Muscle of leg (tissue), 11 donors: ENCODE measurements around the gene KLHL34. TPM values are rescaled to one million over a fixed set of nuclear protein-coding genes. Genes with fewer than 3 reads are reported as not detected.

Experiments used
- DNase-seq: peaks from one replicate; pipeline ENCODE4 v3.0.0; 2013
- H3K27ac ChIP-seq: one replicate; pipeline ENCODE4 v1.5.1; 2013; ENCODE audit warnings: mild to moderate bottlenecking, low read length, control low read depth
- H3K27me3 ChIP-seq: one replicate; pipeline ENCODE4 v1.6.1; 2013; ENCODE audit warnings: low read length; ENCODE audit not compliant: control insufficient read depth, insufficient read depth
- H3K36me3 ChIP-seq: one replicate; pipeline ENCODE4 v1.6.1; 2013; ENCODE audit warnings: low read length; ENCODE audit not compliant: control insufficient read depth, insufficient read depth
- H3K4me1 ChIP-seq: one replicate; pipeline ENCODE4 v1.6.1; 2013; ENCODE audit warnings: low read length; ENCODE audit not compliant: control insufficient read depth, insufficient read depth
- H3K4me3 ChIP-seq: one replicate; pipeline ENCODE4 v1.5.1; 2013; ENCODE audit warnings: low read length, control low read depth
- H3K9me3 ChIP-seq: replicated peaks from 2 replicates; pipeline ENCODE4 v1.6.1; 2013; ENCODE audit warnings: low read depth, low read length; ENCODE audit not compliant: control insufficient read depth
- WGBS: methylation state at CpG from one replicate; pipeline ENCODE4 v1.1.5; 2013; ENCODE audit warnings: missing lambda C conversion rate; ENCODE audit not compliant: insufficient coverage; 5-methylcytosine and 5-hydroxymethylcytosine counted together
- polyA plus RNA-seq, 8 donors: library from polyadenylated mRNA; unstranded; fragments of 120-200 nt; gene quantifications; one replicate each; pipeline versions ENCODE4 v1.2.1 to v1.2.3, GENCODE V29; 2013; ENCODE audit warnings: inconsistent platforms in 1 of 8, low replicate concordance in 1 of 8; ENCODE audit not compliant: insufficient read length in 8 of 8, insufficient read depth in 1 of 8
- total RNA-seq: library from RNA; stranded (reverse); fragments of 120-200 nt; gene quantifications from one replicate; pipeline ENCODE4 v1.2.4, GENCODE V29; 2013

The KLHL34 gene
- total and polyA plus RNA-seq, 9 donors = 0.05 to 0.15 (median 0.11) TPM

DNA sequence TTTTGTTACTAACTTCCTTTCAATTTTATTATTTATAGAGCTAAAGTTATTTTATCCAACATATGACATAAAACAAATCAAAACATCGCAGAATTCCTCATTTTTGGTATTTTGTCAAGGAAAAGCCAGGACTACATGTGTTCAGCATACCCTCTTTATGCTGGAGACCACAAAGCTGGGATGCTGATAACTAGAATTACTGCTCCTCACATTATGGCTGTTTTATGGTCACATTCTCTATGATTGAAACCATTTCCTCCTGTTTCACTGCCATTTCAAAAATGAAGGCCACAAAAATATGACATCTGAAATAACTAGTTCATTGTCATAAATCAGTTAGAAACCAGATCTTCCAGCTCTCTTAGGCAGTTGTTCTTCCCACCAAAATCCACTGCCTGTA, 41.7 kb downstream of the KLHL34 start:
- Histone ChIP-seq H3K4me1 (no peaks in the 10 kb centered on the region), H3K9me3 (no peaks in the 10 kb centered on the region), H3K4me3 (no peak overlapping the region), H3K36me3 (no peaks in the 10 kb centered on the region), H3K27ac (no peak overlapping the region), H3K27me3 (no peaks in the 10 kb centered on the region)
- WGBS = 67% methylated on average over 1 of the region's 1 CpG
- DNase-seq = no peak

- Histone ChIP-seq H3K27me3 (peaks cover 8% of the 10 kb centered on the region), H3K4me3 (no peak overlapping the region)
- 70% methylated on average over 4 of the region's 5 CpGs for WGBS
Measured at GRCh38 chrX:21612154-21612553, 46.0 kb downstream of the KLHL34 start.

DNA sequence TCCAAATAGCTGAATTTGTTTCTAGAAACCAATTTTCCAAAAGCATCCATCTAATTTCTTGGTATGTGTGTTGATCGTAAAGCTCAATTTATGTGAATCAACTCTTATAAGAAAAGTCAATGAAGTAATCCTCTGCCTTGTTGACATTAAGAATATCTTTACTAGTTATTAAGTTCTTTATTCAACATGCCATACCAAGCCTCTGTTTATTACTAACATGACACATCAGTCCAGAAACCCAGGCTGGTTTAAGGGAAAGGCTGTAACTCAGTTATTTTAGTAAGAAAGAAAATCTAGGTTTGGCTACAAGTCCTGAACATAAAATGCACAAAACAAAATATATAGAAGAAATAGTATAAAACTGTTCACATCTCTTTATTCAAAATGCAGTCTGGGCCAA, 48.0 kb downstream of the KLHL34 start:
- H3K36me3 ChIP-seq = no peaks in the 10 kb centered on the region
- WGBS = no CpG with 5 or more reads among the region's 1 CpG
- peaks cover 8% of the 10 kb centered on the region for H3K27me3 ChIP-seq
- H3K4me3 ChIP-seq = no peak overlapping the region
- H3K27ac ChIP-seq = no peak overlapping the region
- no peak for DNase-seq
- no peaks in the 10 kb centered on the region for H3K4me1 ChIP-seq
- H3K9me3 ChIP-seq = no peaks in the 10 kb centered on the region

More at GRCh38 chrX:21612154-21612553, 46.0 kb downstream of the KLHL34 start:
- no peak overlapping the region for H3K27ac ChIP-seq
- no peaks in the 10 kb centered on the region for H3K36me3 ChIP-seq
- peak; percentile 14 for DNase-seq
- no peaks in the 10 kb centered on the region for H3K4me1 ChIP-seq
- H3K9me3 ChIP-seq = no peaks in the 10 kb centered on the region

DNA sequence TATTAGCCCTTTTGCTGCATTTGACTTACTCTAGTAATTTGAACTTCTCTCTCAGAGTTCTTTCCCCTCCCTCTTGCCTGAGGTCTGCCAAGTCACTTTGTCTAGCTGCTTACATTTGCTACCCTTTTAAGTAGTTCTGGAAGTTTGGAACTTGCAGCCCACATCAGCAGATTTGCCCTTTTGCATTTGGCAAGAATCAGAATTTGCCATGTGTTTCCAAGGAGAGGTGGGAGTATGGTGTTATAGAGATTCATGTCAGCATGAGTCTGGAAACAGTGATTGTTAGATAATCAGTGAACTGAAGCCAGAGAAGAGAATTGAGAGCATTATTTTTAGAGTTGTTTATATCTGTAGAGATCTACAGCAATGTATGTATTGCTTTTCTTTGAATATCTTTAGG, 52.1 kb downstream of the KLHL34 start:
- Histone ChIP-seq H3K36me3 (no peaks in the 10 kb centered on the region), H3K4me1 (no peaks in the 10 kb centered on the region), H3K4me3 (no peak overlapping the region), H3K27ac (no peak overlapping the region), H3K27me3 (peaks cover 11% of the 10 kb centered on the region), H3K9me3 (no peaks in the 10 kb centered on the region)
- DNase-seq = peak; percentile 31

Other genes starting within 250 kb of the KLHL34 start
- gene SMPX, start 99.8 kb upstream of the KLHL34 start, total RNA-seq = 281 TPM
- 100 to 1,000 TPM; 184 to 299 (median 236) TPM for gene SMPX, start 99.8 kb upstream of the KLHL34 start, polyA plus RNA-seq
- gene MBTPS2, start 181.3 kb upstream of the KLHL34 start, total RNA-seq = 10.7 TPM
- 10 to 100 TPM; 15.8 to 23.1 (median 21.5) TPM for gene MBTPS2, start 181.3 kb upstream of the KLHL34 start, polyA plus RNA-seq
- gene YY2, start 197.7 kb upstream of the KLHL34 start, total RNA-seq = 0.93 TPM
- 1 to 10 TPM; 1.4 to 2.5 (median 1.5) TPM for gene YY2, start 197.7 kb upstream of the KLHL34 start, polyA plus RNA-seq